Muscle layer of duodenum (tissue), 2 donors: Measurements from ENCODE around the gene RMDN2.
A peak's percentile ranks its signal among the peaks of the same experiment; 100 is the strongest.
"Not testable (repeated sequence)": the region's sequence is repeated elsewhere in the genome, so short reads cannot be mapped to it uniquely, and the experiment has no call there.

Experiments
- H3K27ac ChIP-seq: one replicate; pipeline ENCODE4 v1.7.0; 2013; ENCODE audit warnings: mild to moderate bottlenecking, low read length
- H3K27me3 ChIP-seq: one replicate; pipeline ENCODE4 v1.7.0; 2013; ENCODE audit warnings: low read depth, mild to moderate bottlenecking, control low read depth, low read length
- H3K36me3 ChIP-seq, 2 donors: one replicate each; pipeline ENCODE4 v1.7.0; 2013; ENCODE audit warnings: low read length in 2 of 2, control low read depth in 1 of 2, mild to moderate bottlenecking in 1 of 2; ENCODE audit not compliant: insufficient read depth in 2 of 2, control insufficient read depth in 1 of 2
- H3K4me1 ChIP-seq, 2 donors: one replicate each; pipeline ENCODE4 v1.7.0; 2013; ENCODE audit warnings: low read length in 2 of 2, mild to moderate bottlenecking in 2 of 2, control low read depth in 1 of 2, moderate library complexity in 1 of 2; ENCODE audit not compliant: insufficient read depth in 2 of 2, control insufficient read depth in 1 of 2
- H3K4me3 ChIP-seq, 2 donors: one replicate each; pipeline ENCODE4 v1.7.0; 2013; ENCODE audit warnings: low read length in 2 of 2, low read depth in 1 of 2, mild to moderate bottlenecking in 1 of 2
- H3K9me3 ChIP-seq, 2 donors: one replicate each; pipeline ENCODE4 v1.7.0; 2013; ENCODE audit warnings: low read length in 2 of 2, control low read depth in 1 of 2, mild to moderate bottlenecking in 1 of 2; ENCODE audit not compliant: control insufficient read depth in 1 of 2
- donor health status: healthy.

The RMDN2 gene

DNA sequence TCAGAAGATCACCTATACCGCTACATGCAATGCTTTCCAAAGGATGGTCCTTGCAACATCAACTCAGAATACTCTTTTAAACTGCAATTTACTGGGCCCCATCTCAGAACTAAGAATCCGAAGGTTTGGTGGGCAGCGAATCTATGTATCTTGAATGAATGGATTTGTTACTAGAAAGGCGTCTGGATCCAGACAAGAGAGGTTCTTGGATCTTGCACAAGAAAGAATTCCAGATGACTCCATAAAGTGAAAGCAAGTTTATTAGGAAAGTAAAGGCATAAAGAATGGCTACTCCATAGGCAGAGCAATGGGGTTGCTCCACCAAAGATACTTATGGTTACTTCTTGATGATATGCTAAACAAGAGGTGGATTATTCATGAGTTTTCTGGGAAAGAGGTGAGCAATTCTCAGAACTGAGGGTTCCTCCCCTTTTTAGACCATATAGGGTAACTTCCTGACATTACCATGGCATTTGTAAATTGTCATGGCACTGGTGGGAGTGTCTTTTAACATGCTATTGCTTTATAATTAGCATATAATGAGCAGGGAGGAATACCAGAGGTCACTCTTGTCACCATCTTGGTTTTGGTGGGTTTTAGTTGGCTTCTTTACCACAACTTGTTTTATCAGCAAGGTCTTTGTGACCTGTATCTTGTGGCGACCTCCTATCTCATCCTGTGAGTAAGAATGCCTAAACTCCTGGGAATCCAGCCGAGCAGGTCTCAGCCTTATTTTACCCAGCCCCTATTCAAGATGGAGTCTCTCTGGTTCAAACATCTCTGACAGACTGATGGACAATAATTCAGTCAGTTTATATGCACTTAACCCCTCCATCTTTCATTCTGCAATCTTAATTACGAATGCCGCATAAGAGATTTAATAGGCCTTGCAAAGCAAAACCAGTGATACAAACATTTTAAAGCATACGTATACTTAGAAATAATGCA lies 7.5 kb upstream of the RMDN2 start:
- no peaks in the 10 kb centered on the region for H3K36me3 ChIP-seq
- no peaks in the 10 kb centered on the region for H3K9me3 ChIP-seq
- H3K4me1 ChIP-seq: peaks cover 5 to 22% of the 10 kb centered on the region in 2 donors
- no peak overlapping the region for H3K4me3 ChIP-seq
- H3K27ac ChIP-seq: peak overlapping the region; percentile 34
- no peaks in the 10 kb centered on the region for H3K27me3 ChIP-seq

DNA sequence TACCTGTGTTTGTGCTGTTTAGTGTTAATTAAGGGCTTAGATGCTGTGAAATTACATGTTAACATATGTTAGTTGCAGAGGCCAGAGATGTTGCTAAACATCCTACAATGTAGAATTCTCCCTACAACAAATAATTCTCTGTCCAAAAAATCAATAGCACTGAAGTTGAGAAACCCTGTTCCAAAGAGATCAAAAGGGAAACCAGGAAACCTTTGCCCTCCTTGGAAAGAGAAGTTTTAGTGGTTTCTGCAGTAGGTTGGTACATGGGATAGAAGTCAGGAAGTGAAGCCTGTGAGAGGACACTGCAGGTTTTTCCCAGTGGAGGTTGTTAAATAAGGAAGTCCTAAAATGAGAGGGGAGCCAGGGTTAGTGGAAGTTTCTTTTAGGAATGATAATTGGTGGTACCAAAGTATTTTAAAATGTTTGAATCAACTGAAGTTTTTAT lies 6.3 kb upstream of the RMDN2 start:
- no peak overlapping the region for H3K4me3 ChIP-seq
- H3K36me3 ChIP-seq: no peaks in the 10 kb centered on the region
- H3K27ac ChIP-seq: no peak overlapping the region

DNA sequence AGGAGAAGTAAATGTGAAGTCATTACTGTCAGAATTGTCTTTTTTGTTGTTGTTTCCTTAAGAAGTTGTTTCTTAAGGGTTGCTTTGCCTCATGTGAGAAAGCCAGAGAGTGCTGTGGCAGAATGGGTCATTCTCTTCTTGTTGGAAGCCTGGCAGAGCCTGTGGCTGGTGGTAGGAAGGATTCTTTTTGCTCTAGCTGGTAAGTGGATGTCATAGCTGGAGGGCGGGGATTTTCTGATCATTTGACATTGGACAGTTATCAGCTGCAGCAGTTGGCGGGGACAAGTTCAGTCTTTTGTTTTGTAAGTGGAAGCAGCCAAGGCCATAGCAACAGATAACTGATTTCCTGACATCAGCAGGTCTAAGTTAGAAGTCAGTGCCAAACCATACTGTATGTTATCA lies 5.5 kb upstream of the RMDN2 start:
- no peak overlapping the region for H3K27ac ChIP-seq

More for the DNA sequence above, 6.3 kb upstream of the RMDN2 start:
- Histone ChIP-seq H3K27me3 (no peaks in the 10 kb centered on the region), H3K9me3 (no peaks in the 10 kb centered on the region), H3K4me1 (peaks cover 5 to 22% of the 10 kb centered on the region in 2 donors)

GRCh38 chr2:37920570-37920969 lies 4.5 kb upstream of the RMDN2 start:
- Histone ChIP-seq H3K9me3 (no peaks in the 10 kb centered on the region), H3K36me3 (no peaks in the 10 kb centered on the region), H3K27me3 (no peaks in the 10 kb centered on the region), H3K4me1 (peaks cover 5 to 22% of the 10 kb centered on the region in 2 donors), H3K4me3 (no peak overlapping the region), H3K27ac (no peak overlapping the region)

More for the DNA sequence above, 5.5 kb upstream of the RMDN2 start:
- Histone ChIP-seq H3K4me1 (peaks cover 5 to 22% of the 10 kb centered on the region in 2 donors), H3K4me3 (no peak overlapping the region), H3K9me3 (no peaks in the 10 kb centered on the region), H3K36me3 (no peaks in the 10 kb centered on the region), H3K27me3 (no peaks in the 10 kb centered on the region)

GRCh38 chr2:37921781-37922180 lies 3.3 kb upstream of the RMDN2 start:
- Histone ChIP-seq H3K36me3 (no peaks in the 10 kb centered on the region), H3K27ac (no peak overlapping the region), H3K9me3 (no peaks in the 10 kb centered on the region), H3K27me3 (no peaks in the 10 kb centered on the region), H3K4me1 (peaks cover 5 to 23% of the 10 kb centered on the region in 2 donors), H3K4me3 (no peak overlapping the region)

DNA sequence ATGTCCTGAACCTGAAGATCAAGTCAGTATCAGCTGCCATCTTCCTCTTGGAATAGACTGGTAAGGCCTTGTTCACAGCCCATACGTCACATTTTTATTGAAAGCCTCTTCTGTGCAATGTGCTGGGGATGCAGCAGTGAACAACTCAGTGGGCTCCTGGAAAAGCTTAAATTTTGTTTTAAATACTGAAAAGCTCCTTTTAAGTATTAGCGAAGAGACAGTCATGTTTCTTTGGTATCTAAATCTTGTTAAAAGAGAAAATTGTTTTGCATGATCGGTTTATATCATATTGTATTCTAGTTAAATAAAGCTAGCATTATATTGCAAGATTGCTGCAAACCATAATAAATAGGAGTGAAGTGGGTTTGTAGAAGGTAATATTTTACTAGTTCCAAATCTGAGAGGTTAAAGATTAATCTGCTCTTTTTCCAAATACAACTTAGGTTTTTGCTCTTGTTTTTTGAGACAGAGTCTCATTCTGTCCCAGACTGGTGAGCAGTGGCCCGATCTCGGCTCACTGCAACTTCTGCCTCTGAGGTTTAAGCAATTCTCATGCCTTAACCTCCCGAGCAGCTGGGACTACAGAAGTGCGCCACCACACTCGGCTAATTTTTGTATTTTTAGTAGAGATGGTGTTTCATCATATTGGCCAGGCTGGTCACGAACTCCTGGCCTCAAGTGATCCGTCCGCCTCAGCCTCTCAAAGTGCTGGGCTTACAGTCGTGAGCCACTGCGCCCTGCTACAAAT lies 1.6 kb upstream of the RMDN2 start:
- no peak overlapping the region for H3K4me3 ChIP-seq
- no peaks in the 10 kb centered on the region for H3K36me3 ChIP-seq
- H3K4me1 ChIP-seq: peaks cover 0 to 17% of the 10 kb centered on the region in 2 donors
- H3K27ac ChIP-seq: no peak overlapping the region
- no peaks in the 10 kb centered on the region for H3K9me3 ChIP-seq
- no peaks in the 10 kb centered on the region for H3K27me3 ChIP-seq

GRCh38 chr2:37926635-37927034 lies 1.5 kb downstream of the RMDN2 start:
- Histone ChIP-seq H3K4me3 (no peak overlapping the region), H3K27ac (no peak overlapping the region), H3K4me1 (peaks cover 0 to 5% of the 10 kb centered on the region in 2 donors), H3K27me3 (no peaks in the 10 kb centered on the region), H3K36me3 (no peaks in the 10 kb centered on the region), H3K9me3 (no peaks in the 10 kb centered on the region)

GRCh38 chr2:37928377-37928776 lies 3.3 kb downstream of the RMDN2 start:
- no peak overlapping the region for H3K27ac ChIP-seq
- no peaks in the 10 kb centered on the region for H3K27me3 ChIP-seq
- no peak overlapping the region for H3K4me3 ChIP-seq
- H3K9me3 ChIP-seq: no peaks in the 10 kb centered on the region
- H3K4me1 ChIP-seq: peaks cover 0 to 5% of the 10 kb centered on the region in 2 donors
- H3K36me3 ChIP-seq: no peaks in the 10 kb centered on the region

GRCh38 chr2:37930392-37930791 lies 5.3 kb downstream of the RMDN2 start:
- H3K9me3 ChIP-seq, H3K4me1 ChIP-seq, H3K27ac ChIP-seq, H3K27me3 ChIP-seq, H3K4me3 ChIP-seq, H3K36me3 ChIP-seq: not testable (repeated sequence)

GRCh38 chr2:37932873-37933272 lies 7.8 kb downstream of the RMDN2 start:
- not testable (repeated sequence) for H3K4me1 ChIP-seq, H3K27me3 ChIP-seq, H3K9me3 ChIP-seq, H3K27ac ChIP-seq, H3K4me3 ChIP-seq, H3K36me3 ChIP-seq
